Measurements from ENCODE around the gene B4GALT6.

Gene B4GALT6

DNA sequence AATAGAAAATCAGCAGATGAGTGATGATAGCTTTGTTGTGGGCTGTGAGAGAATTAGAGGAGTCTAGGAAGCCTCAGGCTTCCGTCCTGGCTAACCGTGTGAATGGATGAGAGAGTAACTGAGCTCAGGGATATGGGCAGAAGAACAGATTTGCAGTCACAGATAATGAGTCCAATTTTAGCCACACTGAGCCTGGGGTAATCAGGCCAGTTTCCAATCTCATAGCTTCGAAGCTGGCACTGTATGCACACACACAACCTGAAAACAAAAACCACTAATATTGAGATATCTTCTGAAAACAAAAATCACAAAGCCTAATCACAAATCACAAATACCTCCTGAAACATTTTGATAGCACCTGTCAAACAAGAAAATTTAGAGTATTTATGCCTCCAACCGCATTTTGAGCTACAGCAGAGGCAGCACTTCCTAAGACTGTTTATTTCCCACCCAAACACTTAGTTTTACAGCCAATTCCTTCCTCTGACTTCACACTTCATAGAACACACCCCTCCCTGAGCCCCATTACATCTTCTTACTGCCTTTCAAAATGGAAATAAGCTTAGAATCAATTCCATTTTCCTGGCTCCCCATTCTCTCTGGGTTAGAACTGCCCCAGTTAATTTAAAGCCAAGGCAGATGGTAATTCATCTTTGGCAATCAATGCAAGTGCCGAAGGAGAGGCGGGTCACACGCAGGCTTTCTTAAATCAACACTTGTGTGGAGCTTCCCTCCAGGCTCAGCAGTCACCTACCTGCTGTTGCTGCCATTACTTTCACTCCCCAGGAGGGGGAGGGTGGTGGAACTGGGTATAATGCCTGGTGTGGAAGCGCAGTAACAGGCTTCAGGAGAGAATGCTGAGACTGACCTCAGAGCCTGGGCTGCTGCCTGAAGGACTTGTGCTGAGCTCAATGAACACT is 73.8 kb downstream of the B4GALT6 start:
- ATAC-seq (peak; percentile 32), DNase-seq (ENCODE audit: low spot score in 2 of 2) (no peak)
- Mint-ChIP-seq H3K4me1 (no peaks in the 10 kb centered on the region), H3K4me3 (no peak overlapping the region), H3K9me3 (no peaks in the 10 kb centered on the region), H3K36me3 (no peaks in the 10 kb centered on the region), H3K27ac (no peak overlapping the region)

DNA sequence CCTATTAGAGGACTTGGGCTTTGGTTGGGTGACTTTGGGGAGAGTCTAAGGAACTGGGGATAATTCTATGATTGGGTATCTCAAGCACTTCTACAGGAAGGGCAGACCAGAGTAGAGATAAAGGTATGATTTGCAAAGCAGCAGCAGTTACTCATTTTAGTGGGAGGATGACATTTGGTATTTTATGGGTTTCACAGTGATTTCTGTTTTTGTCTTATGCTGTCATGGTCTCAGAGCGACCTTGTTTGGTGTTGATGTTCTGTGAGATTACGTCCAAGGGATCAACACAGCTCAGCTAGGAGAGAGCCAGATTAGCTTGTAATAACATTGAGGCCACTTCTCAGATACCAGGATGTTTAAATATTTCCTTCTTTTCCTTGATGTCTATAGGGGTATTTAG is 74.5 kb downstream of the B4GALT6 start:
- Mint-ChIP-seq H3K27ac (no peak overlapping the region), H3K9me3 (no peaks in the 10 kb centered on the region), H3K4me3 (no peak overlapping the region), H3K4me1 (no peaks in the 10 kb centered on the region), H3K36me3 (no peaks in the 10 kb centered on the region)
- ATAC-seq (no peak), DNase-seq (ENCODE audit: low spot score in 2 of 2) (no peak)

DNA sequence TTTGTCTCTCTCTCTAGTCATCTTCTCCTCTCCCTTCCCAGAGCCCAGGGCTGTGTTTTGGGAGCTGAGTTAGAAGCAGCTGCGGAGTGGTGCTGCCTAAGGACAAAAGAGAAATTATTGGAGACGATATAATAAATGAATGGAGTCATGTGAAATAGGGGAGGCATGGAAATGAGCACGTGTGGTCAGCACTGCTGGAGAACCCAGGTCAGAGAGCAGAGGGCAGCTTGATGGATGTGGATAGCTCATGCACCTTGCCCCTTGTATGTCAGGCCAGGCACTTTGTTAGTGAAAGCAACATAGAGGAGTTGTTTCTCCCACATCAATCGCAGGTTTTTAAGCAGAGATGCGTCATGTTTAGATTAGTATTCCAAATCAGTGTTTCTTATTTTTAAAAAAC is 77.0 kb downstream of the B4GALT6 start:
- Mint-ChIP-seq H3K4me3 (no peak overlapping the region), H3K4me1 (no peaks in the 10 kb centered on the region), H3K36me3 (no peaks in the 10 kb centered on the region), H3K27ac (no peak overlapping the region), H3K9me3 (no peaks in the 10 kb centered on the region)
- ATAC-seq (no peak), DNase-seq (ENCODE audit: low spot score in 2 of 2) (no peak)

DNA sequence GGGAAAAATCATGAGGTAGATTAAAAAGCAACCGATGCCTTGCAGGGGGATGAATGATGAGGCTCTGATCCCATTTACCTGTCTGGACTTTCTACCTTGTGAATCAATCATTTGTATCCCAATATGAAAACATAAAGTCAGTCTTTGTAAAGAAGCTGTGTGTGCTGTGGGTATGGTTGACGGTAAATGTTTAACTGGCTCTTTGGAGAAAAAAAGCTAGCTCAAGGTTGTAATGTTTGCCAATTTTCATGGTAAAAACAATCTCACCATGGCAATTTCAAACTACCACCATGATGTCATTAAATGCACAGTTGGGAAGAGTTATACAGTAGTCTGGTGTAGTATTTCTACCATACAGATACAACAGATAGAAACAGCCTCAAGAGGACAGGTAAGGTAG is 78.1 kb downstream of the B4GALT6 start:
- DNase-seq (ENCODE audit: low spot score in 2 of 2) (no peak), ATAC-seq (no peak)
- H3K27ac Mint-ChIP-seq, result no peak overlapping the region
- no peaks in the 10 kb centered on the region for H3K9me3 Mint-ChIP-seq
- H3K4me1 Mint-ChIP-seq, result no peaks in the 10 kb centered on the region
- H3K36me3 Mint-ChIP-seq, result no peaks in the 10 kb centered on the region
- H3K4me3 Mint-ChIP-seq, result no peak overlapping the region

DNA sequence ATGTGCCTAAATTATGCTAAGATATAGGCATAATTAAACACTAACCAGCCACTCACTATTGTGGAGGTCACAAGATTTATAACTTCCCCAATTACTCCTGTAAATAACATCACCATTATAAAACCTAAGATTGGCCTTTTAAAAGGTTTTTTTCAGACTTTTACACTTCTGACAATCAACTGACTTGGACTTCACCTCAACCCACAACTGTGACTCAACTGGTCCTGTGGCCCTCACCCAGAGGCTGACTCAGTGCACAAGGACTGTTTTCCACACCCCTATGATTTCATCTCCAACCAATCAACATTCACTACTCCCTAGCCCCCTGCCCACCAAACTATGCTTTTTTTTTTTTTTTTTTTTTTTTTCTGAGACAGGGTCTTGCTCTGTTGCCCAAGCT is 81.1 kb downstream of the B4GALT6 start:
- Mint-ChIP-seq H3K27ac (no peak overlapping the region), H3K36me3 (no peaks in the 10 kb centered on the region), H3K4me1 (no peaks in the 10 kb centered on the region), H3K9me3 (no peaks in the 10 kb centered on the region), H3K4me3 (no peak overlapping the region)
- peak; percentile 85 for ATAC-seq
- no peak for DNase-seq (ENCODE audit: low spot score in 2 of 2)

DNA sequence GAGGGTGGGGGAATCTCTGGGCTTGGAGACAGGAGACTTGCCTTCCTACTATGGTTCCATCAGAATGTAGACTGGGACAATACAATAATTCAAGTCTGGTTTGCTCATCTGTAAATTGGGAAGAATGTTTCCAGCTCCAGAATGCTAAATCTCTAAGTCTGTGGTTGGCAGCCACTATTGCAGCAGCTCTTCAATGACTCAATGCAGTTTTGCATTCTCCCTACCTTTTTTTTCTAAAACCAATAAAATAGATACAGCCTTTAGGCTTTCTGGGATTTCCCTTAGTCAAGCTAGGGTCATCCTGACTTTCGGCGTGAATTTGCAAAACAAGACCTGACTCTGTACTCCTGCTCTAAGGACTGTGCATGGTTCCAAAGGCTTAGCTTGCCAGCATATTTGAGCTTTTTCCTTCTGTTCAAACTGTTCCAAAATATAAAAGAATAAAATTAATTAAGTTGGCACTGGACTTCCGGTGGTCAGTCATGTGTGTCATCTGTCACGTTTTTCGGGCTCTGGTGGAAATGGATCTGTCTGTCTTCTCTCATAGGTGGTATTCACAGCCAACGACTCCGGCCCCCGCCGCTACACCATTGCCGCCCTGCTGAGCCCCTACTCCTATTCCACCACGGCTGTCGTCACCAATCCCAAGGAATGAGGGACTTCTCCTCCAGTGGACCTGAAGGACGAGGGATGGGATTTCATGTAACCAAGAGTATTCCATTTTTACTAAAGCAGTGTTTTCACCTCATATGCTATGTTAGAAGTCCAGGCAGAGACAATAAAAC is 86.2 kb downstream of the B4GALT6 start:
- no peak for ATAC-seq
- no peak overlapping the region for H3K4me3 Mint-ChIP-seq
- H3K36me3 Mint-ChIP-seq, result no peaks in the 10 kb centered on the region
- no peak for DNase-seq (ENCODE audit: low spot score in 2 of 2)
- H3K9me3 Mint-ChIP-seq, result no peaks in the 10 kb centered on the region
- no peaks in the 10 kb centered on the region for H3K4me1 Mint-ChIP-seq
- no peak overlapping the region for H3K27ac Mint-ChIP-seq

DNA sequence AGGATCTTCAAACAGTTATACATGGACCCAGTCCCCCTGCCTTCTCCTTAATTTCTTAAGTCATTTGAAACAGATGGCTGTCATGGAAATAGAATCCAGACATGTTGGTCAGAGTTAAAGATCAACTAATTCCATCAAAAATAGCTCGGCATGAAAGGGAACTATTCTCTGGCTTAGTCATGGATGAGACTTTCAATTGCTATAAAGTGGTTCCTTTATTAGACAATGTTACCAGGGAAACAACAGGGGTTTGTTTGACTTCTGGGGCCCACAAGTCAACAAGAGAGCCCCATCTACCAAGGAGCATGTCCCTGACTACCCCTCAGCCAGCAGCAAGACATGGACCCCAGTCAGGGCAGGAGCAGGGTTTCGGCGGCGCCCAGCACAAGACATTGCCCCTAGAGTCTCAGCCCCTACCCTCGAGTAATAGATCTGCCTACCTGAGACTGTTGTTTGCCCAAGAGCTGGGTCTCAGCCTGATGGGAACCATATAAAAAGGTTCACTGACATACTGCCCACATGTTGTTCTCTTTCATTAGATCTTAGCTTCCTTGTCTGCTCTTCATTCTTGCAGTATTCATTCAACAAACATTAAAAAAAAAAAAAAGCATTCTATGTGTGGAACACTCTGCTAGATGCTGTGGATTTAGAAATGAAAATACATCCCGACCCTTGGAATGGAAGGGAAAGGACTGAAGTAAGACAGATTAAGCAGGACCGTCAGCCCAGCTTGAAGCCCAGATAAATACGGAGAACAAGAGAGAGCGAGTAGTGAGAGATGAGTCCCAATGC is 88.1 kb downstream of the B4GALT6 start:
- Mint-ChIP-seq H3K9me3 (no peaks in the 10 kb centered on the region), H3K4me3 (no peak overlapping the region), H3K4me1 (no peaks in the 10 kb centered on the region), H3K27ac (no peak overlapping the region), H3K36me3 (no peaks in the 10 kb centered on the region)
- no peak for ATAC-seq
- DNase-seq (ENCODE audit: low spot score in 2 of 2), result no peak

DNA sequence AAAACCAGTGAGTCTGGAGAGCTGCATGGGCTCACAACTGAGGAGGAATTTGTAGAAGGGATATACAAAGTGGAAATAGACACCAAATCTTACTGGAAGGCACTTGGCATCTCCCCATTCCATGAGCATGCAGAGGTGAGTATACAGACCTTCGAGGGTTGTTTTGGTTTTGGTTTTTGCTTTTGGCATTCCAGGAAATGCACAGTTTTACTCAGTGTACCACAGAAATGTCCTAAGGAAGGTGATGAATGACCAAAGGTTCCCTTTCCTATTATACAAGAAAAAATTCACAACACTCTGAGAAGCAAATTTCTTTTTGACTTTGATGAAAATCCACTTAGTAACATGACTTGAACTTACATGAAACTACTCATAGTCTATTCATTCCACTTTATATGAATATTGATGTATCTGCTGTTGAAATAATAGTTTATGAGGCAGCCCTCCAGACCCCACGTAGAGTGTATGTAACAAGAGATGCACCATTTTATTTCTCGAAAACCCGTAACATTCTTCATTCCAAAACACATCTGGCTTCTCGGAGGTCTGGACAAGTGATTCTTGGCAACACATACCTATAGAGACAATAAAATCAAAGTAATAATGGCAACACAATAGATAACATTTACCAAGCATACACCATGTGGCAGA is 89.1 kb downstream of the B4GALT6 start:
- no peak overlapping the region for H3K4me3 Mint-ChIP-seq
- no peak overlapping the region for H3K27ac Mint-ChIP-seq
- ATAC-seq (no peak), DNase-seq (ENCODE audit: low spot score in 2 of 2) (no peak)
- H3K36me3 Mint-ChIP-seq, result no peaks in the 10 kb centered on the region
- no peaks in the 10 kb centered on the region for H3K9me3 Mint-ChIP-seq
- H3K4me1 Mint-ChIP-seq, result no peaks in the 10 kb centered on the region

DNA sequence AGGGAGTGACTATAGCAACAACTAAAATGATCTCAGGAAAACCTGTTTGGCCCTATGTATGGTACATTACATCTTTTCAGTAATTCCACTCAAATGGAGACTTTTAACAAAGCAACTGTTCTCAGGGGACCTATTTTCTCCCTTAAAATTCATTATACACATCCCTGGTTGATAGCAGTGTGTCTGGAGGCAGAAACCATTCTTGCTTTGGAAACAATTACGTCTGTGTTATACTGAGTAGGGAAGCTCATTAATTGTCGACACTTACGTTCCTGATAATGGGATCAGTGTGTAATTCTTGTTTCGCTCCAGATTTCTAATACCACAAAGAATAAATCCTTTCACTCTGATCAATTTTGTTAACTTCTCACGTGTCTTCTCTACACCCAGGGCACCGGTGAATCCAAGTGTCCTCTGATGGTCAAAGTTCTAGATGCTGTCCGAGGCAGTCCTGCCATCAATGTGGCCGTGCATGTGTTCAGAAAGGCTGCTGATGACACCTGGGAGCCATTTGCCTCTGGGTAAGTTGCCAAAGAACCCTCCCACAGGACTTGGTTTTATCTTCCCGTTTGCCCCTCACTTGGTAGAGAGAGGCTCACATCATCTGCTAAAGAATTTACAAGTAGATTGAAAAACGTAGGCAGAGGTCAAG is 91.7 kb downstream of the B4GALT6 start:
- H3K36me3 Mint-ChIP-seq, result no peaks in the 10 kb centered on the region
- peaks cover 5% of the 10 kb centered on the region for H3K9me3 Mint-ChIP-seq
- DNase-seq (ENCODE audit: low spot score in 2 of 2), result no peak
- no peak for ATAC-seq
- no peak overlapping the region for H3K4me3 Mint-ChIP-seq
- no peak overlapping the region for H3K27ac Mint-ChIP-seq
- H3K4me1 Mint-ChIP-seq, result no peaks in the 10 kb centered on the region

DNA sequence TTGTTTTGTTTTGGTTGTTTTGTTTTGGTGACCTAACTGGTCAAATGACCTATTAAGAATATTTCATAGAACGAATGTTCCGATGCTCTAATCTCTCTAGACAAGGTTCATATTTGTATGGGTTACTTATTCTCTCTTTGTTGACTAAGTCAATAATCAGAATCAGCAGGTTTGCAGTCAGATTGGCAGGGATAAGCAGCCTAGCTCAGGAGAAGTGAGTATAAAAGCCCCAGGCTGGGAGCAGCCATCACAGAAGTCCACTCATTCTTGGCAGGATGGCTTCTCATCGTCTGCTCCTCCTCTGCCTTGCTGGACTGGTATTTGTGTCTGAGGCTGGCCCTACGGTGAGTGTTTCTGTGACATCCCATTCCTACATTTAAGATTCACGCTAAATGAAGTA is 92.8 kb downstream of the B4GALT6 start, which contains the start of gene TTR:
Gene TTR, plus strand, starts transcription at position 250 of the 400 bp plus-strand sequence. Its CDS starts 26 bp downstream, at position 276.
- Mint-ChIP-seq H3K27ac (no peak within 1 kb of the TSS), H3K9me3 (peaks cover 5% of the 10 kb centered on the region), H3K4me1 (no peaks in the 10 kb centered on the region), H3K36me3 (no peaks in the 10 kb centered on the region), H3K4me3 (no peak within 1 kb of the TSS)
- ATAC-seq, result no peak
- no peak for DNase-seq (ENCODE audit: low spot score in 2 of 2)

DNA sequence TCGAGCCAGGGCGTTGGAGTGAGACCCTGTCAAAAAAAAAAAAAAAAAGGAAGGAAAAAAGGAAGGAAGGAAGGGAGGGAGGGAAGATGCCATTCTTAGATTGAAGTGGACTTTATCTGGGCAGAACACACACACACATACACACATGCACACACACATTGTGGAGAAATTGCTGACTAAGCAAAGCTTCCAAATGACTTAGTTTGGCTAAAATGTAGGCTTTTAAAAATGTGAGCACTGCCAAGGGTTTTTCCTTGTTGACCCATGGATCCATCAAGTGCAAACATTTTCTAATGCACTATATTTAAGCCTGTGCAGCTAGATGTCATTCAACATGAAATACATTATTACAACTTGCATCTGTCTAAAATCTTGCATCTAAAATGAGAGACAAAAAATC is 93.3 kb downstream of the B4GALT6 start:
- Mint-ChIP-seq H3K27ac (no peak overlapping the region), H3K9me3 (peaks cover 5% of the 10 kb centered on the region), H3K4me1 (no peaks in the 10 kb centered on the region), H3K4me3 (no peak overlapping the region), H3K36me3 (no peaks in the 10 kb centered on the region)
- no peak for DNase-seq (ENCODE audit: low spot score in 2 of 2)
- no peak for ATAC-seq

DNA sequence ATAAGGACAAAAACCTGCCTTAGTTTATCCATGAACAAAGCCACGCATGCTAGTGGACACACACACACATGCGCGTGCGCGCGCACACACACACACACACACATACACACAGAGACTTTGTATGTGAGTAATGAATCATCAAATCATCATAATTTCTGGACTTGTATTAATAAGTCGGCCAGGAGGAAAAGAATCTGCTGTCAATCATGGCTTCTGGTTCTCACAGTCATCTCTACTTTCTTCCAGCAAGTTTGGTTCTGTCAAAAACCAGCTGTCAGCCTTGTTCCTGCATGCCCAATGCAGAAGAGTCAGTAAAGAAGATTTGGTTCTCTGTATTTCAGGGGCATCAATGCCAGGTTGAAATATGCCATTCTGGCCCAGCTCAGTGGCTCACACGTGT is 93.8 kb downstream of the B4GALT6 start:
- no peaks in the 10 kb centered on the region for H3K4me1 Mint-ChIP-seq
- no peak for DNase-seq (ENCODE audit: low spot score in 2 of 2)
- H3K27ac Mint-ChIP-seq, result no peak overlapping the region
- H3K36me3 Mint-ChIP-seq, result no peaks in the 10 kb centered on the region
- H3K4me3 Mint-ChIP-seq, result no peak overlapping the region
- no peak for ATAC-seq
- H3K9me3 Mint-ChIP-seq, result peaks cover 5% of the 10 kb centered on the region

DNA sequence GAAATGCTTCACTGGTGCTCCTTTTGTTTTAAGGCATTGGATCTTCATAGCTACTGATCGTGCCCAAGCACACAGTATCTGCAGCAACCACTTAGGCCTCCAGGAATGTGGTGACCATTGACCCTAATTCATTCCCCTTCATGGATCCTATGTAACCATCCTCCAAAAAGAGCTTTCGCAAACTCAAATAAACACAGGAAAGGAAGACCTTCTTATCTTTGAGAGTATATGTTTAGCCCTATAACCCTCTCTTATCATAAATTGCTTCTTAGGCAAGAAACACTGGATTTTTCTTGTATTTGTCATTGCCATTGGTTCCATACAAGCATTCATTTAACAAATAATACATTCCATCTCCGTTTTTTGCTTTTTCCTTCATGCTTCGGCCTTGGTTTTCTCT is 96.9 kb downstream of the B4GALT6 start:
- Mint-ChIP-seq H3K36me3 (no peaks in the 10 kb centered on the region), H3K9me3 (peaks cover 5% of the 10 kb centered on the region), H3K27ac (no peak overlapping the region), H3K4me3 (no peak overlapping the region), H3K4me1 (no peaks in the 10 kb centered on the region)
- no peak for DNase-seq (ENCODE audit: low spot score in 2 of 2)
- no peak for ATAC-seq

DNA sequence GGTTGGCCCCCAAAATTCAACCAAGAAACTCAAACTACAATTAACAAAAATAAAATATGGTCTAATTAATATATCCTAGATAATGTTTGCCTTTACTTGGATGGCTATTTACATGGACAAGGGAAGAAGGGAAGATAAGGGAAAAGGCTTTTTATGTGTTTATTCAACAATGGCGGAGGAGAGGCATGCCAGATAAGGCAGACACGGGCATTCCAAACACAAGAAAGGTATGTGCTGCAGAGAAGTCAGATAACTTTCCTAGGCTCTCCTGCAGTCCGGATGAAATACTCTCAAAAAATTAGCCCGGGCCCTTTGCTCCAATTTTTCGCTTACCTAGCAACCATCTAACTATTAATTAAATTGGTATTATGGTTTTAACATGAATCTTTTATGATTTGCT is 97.8 kb downstream of the B4GALT6 start:
- H3K36me3 Mint-ChIP-seq, result no peaks in the 10 kb centered on the region
- no peak overlapping the region for H3K4me3 Mint-ChIP-seq
- H3K27ac Mint-ChIP-seq, result no peak overlapping the region
- ATAC-seq (no peak), DNase-seq (ENCODE audit: low spot score in 2 of 2) (no peak)
- H3K9me3 Mint-ChIP-seq, result peaks cover 5% of the 10 kb centered on the region
- no peaks in the 10 kb centered on the region for H3K4me1 Mint-ChIP-seq
